ENCODE results near the gene UHRF2.

DNA sequence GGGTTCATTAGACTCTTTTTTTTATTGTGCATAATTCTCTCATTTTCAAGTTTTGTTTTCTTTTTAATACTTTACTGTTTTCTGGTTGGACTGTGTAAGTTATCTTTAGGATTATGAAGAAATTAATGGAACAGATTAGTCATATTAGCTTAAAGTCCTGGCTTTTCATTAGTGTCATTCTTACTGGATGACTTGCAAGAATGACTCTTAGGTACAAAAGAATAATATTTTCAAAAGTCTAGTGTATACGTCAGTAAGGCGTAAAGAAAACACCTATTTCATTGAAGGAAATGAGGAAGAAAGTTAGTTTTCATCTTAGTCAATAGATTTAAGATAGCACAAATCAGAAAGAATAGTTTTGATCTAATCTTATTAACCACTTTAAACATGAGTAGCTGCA lies 20.4 kb downstream of the UHRF2 start:
- TF ChIP-seq, protein P1, sequence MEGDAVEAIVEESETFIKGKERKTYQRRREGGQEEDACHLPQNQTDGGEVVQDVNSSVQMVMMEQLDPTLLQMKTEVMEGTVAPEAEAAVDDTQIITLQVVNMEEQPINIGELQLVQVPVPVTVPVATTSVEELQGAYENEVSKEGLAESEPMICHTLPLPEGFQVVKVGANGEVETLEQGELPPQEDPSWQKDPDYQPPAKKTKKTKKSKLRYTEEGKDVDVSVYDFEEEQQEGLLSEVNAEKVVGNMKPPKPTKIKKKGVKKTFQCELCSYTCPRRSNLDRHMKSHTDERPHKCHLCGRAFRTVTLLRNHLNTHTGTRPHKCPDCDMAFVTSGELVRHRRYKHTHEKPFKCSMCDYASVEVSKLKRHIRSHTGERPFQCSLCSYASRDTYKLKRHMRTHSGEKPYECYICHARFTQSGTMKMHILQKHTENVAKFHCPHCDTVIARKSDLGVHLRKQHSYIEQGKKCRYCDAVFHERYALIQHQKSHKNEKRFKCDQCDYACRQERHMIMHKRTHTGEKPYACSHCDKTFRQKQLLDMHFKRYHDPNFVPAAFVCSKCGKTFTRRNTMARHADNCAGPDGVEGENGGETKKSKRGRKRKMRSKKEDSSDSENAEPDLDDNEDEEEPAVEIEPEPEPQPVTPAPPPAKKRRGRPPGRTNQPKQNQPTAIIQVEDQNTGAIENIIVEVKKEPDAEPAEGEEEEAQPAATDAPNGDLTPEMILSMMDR (IDR thresholded peaks at IDR 0.05): no peak
- TF ChIP-seq POLR2A (IDR thresholded peaks at IDR 0.05): no peak
- TF ChIP-seq EP300 (IDR thresholded peaks at IDR 0.05): no peak

Data from ovary (tissue), 3 donors.